Smooth muscle cell (in vitro differentiated cells): ENCODE results near the gene GRIK3. TPM values are rescaled to one million over a fixed set of nuclear protein-coding genes. Genes with fewer than 3 reads are reported as not detected.

ENCODE experiments used
- DNase-seq: peaks from one replicate; lab custom pipeline; 2025; ENCODE audit not compliant: unreplicated experiment; lab: John Stamatoyannopoulos, UW
- H2AFZ ChIP-seq: fragments of 200-600 bp; sonication (generic); 2 replicates; pipeline ENCODE4 v1.6.0; 2016; ENCODE audit warnings: antibody characterized with exemption, low read depth, mild to moderate bottlenecking
- H3F3A ChIP-seq: fragments of 200-600 bp; sonication (generic); 2 replicates; pipeline ENCODE4 v1.6.0; 2017; ENCODE audit warnings: antibody characterized with exemption, low read depth
- H3K27ac ChIP-seq: fragments of 200-600 bp; sonication (generic); 2 replicates; pipeline ENCODE4 v1.5.1; 2016; ENCODE audit warnings: low read depth, mild to moderate bottlenecking
- H3K27me3 ChIP-seq: fragments of 200-600 bp; sonication (generic); 2 replicates; pipeline ENCODE4 v1.6.1; 2016; ENCODE audit warnings: low read depth, mild to moderate bottlenecking
- H3K36me3 ChIP-seq: fragments of 200-600 bp; sonication (generic); 2 replicates; pipeline ENCODE4 v1.5.1; 2016; ENCODE audit warnings: low read depth
- H3K4me1 ChIP-seq: fragments of 200-600 bp; sonication (generic); 2 replicates; pipeline ENCODE4 v1.5.1; 2016; ENCODE audit warnings: low read depth
- H3K4me2 ChIP-seq: fragments of 200-600 bp; sonication (generic); 2 replicates; pipeline ENCODE4 v1.6.0; 2016; ENCODE audit warnings: mild to moderate bottlenecking
- H3K4me3 ChIP-seq: fragments of 200-600 bp; sonication (generic); 2 replicates; pipeline ENCODE4 v1.5.1; 2016; ENCODE audit warnings: mild to moderate bottlenecking
- H3K79me2 ChIP-seq: fragments of 200-600 bp; sonication (generic); 2 replicates; pipeline ENCODE4 v1.6.0; 2016; ENCODE audit warnings: low read depth, mild to moderate bottlenecking
- H3K9ac ChIP-seq: fragments of 200-600 bp; sonication (generic); 2 replicates; pipeline ENCODE4 v1.6.0; 2016; ENCODE audit warnings: low read depth
- H3K9me3 ChIP-seq: fragments of 200-600 bp; sonication (generic); replicated peaks from 2 replicates; pipeline ENCODE4 v1.5.1; 2016; ENCODE audit warnings: low read depth
- H4K20me1 ChIP-seq: fragments of 200-600 bp; sonication (generic); 2 replicates; pipeline ENCODE4 v1.6.0; 2016; ENCODE audit warnings: low read depth
- WGBS: methylation state at CpG from one replicate; pipeline ENCODE4 v1.1.7; 2016; ENCODE audit warnings: low lambda C conversion rate; 5-methylcytosine and 5-hydroxymethylcytosine counted together
- polyA plus RNA-seq: library from polyadenylated mRNA; unstranded; fragments of >200 nt; fragmentation: Nextera tagmentation; extraction: Ambion mirVana; gene quantifications from 2 replicates; pipeline ENCODE4 v1.2.1, GENCODE V29; 2016
- total RNA-seq: library from RNA; depleted of rRNA; stranded (reverse); fragments of >200 nt; gene quantifications from 2 replicates; pipeline ENCODE4 v1.2.3, GENCODE V29; 2014
- TF ChIP-seq, protein P1 (sequence below): fragments of 200-600 bp; sonication (generic); IDR thresholded peaks from 2 replicates; pipeline ENCODE4 v1.5.1; 2017; ENCODE audit warnings: borderline replicate concordance, mild to moderate bottlenecking, antibody characterized with exemption; ENCODE audit not compliant: insufficient read depth, poor library complexity, severe bottlenecking

Gene GRIK3
- total and polyA plus RNA-seq, 2 experiments from 2014 or later, result 0.04 TPM; not detected in 1

DNA sequence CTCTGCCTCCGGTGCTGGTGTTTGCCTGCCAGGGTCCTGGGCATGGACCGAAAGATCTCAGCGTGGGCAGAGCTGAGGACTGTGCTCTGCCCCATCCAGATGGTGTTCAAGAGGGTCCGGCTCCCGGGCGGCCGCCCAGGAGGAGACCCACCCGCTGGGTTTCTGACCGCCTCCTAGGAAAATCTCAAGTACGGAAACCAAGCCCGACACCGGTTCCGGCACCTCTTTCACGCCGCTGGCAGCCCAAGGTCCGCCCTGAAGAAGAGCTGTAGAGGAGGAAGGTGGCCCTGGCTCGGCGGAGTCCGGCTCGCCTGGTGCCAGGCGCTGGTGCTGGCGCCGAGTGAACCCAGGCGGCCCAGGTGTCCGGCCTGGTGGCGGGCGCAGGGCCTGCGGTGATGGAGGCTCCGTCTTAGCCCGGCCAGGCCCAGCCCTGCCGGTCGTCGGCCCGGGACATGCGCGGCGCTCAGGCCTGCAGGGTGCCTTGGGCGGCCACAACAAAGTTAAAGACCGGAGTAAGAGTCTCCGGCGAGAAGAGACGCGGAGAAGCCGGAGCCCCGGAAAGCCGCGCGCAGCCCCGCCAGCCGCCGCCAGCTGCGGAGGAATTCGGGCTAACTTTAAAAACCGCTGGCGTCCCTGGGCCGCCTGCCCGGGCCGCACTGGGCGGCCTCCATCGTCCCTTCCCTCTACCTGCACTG lies 1.5 kb downstream of the GRIK3 start:
- 4% methylated on average over 60 of the region's 60 CpGs for WGBS
- Histone ChIP-seq H3K36me3 (no peaks in the 10 kb centered on the region), H3K79me2 (no peaks in the 10 kb centered on the region), H3K9me3 (no peaks in the 10 kb centered on the region), H4K20me1 (no peaks in the 10 kb centered on the region), H3K4me1 (peaks cover 49% of the 10 kb centered on the region), H2AFZ (no peak overlapping the region), H3K4me3 (no peak overlapping the region), H3K9ac (no peak overlapping the region), H3K27ac (no peak overlapping the region), H3K4me2 (peak overlapping the region; percentile 12), H3F3A (no peaks in the 10 kb centered on the region), H3K27me3 (peaks cover 98% of the 10 kb centered on the region)
- TF ChIP-seq, protein P1, sequence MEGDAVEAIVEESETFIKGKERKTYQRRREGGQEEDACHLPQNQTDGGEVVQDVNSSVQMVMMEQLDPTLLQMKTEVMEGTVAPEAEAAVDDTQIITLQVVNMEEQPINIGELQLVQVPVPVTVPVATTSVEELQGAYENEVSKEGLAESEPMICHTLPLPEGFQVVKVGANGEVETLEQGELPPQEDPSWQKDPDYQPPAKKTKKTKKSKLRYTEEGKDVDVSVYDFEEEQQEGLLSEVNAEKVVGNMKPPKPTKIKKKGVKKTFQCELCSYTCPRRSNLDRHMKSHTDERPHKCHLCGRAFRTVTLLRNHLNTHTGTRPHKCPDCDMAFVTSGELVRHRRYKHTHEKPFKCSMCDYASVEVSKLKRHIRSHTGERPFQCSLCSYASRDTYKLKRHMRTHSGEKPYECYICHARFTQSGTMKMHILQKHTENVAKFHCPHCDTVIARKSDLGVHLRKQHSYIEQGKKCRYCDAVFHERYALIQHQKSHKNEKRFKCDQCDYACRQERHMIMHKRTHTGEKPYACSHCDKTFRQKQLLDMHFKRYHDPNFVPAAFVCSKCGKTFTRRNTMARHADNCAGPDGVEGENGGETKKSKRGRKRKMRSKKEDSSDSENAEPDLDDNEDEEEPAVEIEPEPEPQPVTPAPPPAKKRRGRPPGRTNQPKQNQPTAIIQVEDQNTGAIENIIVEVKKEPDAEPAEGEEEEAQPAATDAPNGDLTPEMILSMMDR, result no peak
- DNase-seq, result no peak

DNA sequence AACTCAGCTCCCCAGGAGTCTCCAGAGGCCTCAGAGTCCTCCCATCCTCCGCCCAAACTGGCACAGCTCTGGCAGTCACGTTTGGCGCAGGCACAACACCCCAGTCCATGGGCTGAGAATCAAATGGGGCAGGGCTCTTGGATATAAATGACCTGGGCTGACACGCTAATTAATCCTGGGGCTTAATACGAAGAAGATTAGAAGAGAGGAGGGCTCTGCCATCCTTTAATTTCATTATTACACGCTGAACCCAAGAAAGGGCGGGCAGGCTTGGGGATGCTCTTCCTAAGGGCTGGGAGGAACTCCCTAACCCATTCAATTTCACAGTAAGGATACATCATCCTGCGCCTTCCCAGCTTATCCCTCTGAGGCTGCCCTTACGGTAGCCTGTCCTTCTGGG lies 2.4 kb downstream of the GRIK3 start:
- H3K4me3 ChIP-seq, result no peak overlapping the region
- no peak overlapping the region for H3K4me2 ChIP-seq
- no peaks in the 10 kb centered on the region for H3K79me2 ChIP-seq
- peaks cover 96% of the 10 kb centered on the region for H3K27me3 ChIP-seq
- no peaks in the 10 kb centered on the region for H3K9me3 ChIP-seq
- WGBS, result 57% methylated on average over 9 of the region's 9 CpGs
- no peaks in the 10 kb centered on the region for H4K20me1 ChIP-seq
- no peaks in the 10 kb centered on the region for H3F3A ChIP-seq
- no peaks in the 10 kb centered on the region for H3K36me3 ChIP-seq
- no peak overlapping the region for H2AFZ ChIP-seq
- no peak overlapping the region for H3K27ac ChIP-seq
- no peak overlapping the region for H3K9ac ChIP-seq
- H3K4me1 ChIP-seq, result peaks cover 42% of the 10 kb centered on the region
- TF ChIP-seq, protein P1, result no peak
- no peak for DNase-seq

DNA sequence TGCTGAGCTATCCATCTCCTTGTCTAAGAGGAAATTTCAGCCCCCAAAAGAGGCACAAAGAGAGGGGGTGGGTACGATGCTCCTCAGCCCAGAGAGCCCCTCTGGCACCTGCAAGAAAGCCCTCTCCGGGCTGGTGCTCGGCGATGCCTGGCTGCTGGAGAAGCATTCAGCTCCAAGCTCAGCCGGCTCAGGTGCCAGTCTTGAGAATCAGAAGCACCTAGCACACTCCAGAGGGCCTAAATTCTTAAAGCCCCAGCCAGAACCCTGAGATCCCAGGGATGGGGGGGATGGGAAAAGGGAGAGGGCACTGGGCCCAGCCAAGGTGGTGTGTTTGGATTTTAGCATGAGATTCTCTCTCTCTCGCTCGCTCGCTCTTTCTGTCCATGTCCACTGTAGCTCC lies 2.9 kb downstream of the GRIK3 start:
- WGBS, result 87% methylated on average over 8 of the region's 8 CpGs
- no peaks in the 10 kb centered on the region for H3K9me3 ChIP-seq
- no peak overlapping the region for H2AFZ ChIP-seq
- DNase-seq, result no peak
- H3K4me3 ChIP-seq, result no peak overlapping the region
- TF ChIP-seq, protein P1, result no peak
- no peaks in the 10 kb centered on the region for H4K20me1 ChIP-seq
- no peak overlapping the region for H3K9ac ChIP-seq
- no peaks in the 10 kb centered on the region for H3K36me3 ChIP-seq
- no peak overlapping the region for H3K27ac ChIP-seq
- peaks cover 95% of the 10 kb centered on the region for H3K27me3 ChIP-seq
- no peaks in the 10 kb centered on the region for H3F3A ChIP-seq
- H3K4me1 ChIP-seq, result peaks cover 38% of the 10 kb centered on the region
- H3K4me2 ChIP-seq, result no peak overlapping the region
- no peaks in the 10 kb centered on the region for H3K79me2 ChIP-seq
